Activated naive CD4-positive, alpha-beta T cell treated with anti-CD3 and anti-CD28 coated beads, Interleukin-2, amount 10 ng/mL, durations not matched to agents 7 days and 5 days (primary cell): ENCODE data around the gene GFER.
"Not testable (repeated sequence)": the region's sequence is repeated elsewhere in the genome, so short reads cannot be mapped to it uniquely, and the experiment has no call there.

ENCODE experiments used
- CTCF ChIA-PET: fragments of 350-600 bp; sonication (Branson Sonifier 250); formaldehyde crosslinking; loops from one replicate; lab custom pipeline; 2021; ENCODE audit warnings: antibody characterized with exemption; lab: Charles Lee
- DNase-seq: peaks from one replicate; pipeline ENCODE4 v3.0.0-alpha.2; 2020
- H3K27ac Mint-ChIP-seq: one replicate; pipeline ENCODE4 v1.8.0; 2021; ENCODE audit warnings: mild to moderate bottlenecking, moderate library complexity, mixed read lengths
- H3K27me3 Mint-ChIP-seq: one replicate; pipeline ENCODE4 v1.8.0; 2021; ENCODE audit warnings: mild to moderate bottlenecking, mixed read lengths
- H3K36me3 Mint-ChIP-seq: one replicate; pipeline ENCODE4 v1.8.0; 2021; ENCODE audit warnings: mixed read lengths
- H3K4me1 Mint-ChIP-seq: one replicate; pipeline ENCODE4 v1.8.0; 2021; ENCODE audit warnings: mixed read lengths
- H3K4me3 Mint-ChIP-seq: one replicate; pipeline ENCODE4 v1.8.0; 2021; ENCODE audit warnings: mild to moderate bottlenecking, moderate library complexity, mixed read lengths
- H3K9me3 Mint-ChIP-seq: one replicate; pipeline ENCODE4 v1.8.0; 2021; ENCODE audit warnings: mixed read lengths

GFER gene

DNA sequence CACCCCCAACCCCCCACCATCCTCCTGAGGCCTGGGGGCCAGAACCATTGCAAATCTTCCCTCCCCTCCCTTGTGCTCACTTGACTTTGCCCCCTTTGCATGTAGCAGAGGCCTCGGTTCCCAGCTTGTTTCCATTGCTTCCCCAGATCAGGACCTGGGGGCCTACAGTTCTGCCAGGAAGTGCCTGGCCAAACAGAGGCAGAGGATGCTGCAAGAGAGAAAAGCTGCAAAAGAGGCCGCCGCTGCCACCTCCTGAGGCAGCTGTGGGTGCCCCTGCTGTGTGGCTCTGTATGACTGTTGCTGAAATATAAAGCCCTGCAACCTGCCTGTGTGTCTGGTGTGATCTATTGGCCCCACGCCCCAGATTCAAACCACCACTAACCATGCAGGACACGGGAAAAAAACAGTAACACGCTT is 22.3 kb upstream of the GFER start:
- no peaks in the 10 kb centered on the region for H3K9me3 Mint-ChIP-seq
- H3K4me3 Mint-ChIP-seq: peak overlapping the region; percentile 46
- no peak for DNase-seq

DNA sequence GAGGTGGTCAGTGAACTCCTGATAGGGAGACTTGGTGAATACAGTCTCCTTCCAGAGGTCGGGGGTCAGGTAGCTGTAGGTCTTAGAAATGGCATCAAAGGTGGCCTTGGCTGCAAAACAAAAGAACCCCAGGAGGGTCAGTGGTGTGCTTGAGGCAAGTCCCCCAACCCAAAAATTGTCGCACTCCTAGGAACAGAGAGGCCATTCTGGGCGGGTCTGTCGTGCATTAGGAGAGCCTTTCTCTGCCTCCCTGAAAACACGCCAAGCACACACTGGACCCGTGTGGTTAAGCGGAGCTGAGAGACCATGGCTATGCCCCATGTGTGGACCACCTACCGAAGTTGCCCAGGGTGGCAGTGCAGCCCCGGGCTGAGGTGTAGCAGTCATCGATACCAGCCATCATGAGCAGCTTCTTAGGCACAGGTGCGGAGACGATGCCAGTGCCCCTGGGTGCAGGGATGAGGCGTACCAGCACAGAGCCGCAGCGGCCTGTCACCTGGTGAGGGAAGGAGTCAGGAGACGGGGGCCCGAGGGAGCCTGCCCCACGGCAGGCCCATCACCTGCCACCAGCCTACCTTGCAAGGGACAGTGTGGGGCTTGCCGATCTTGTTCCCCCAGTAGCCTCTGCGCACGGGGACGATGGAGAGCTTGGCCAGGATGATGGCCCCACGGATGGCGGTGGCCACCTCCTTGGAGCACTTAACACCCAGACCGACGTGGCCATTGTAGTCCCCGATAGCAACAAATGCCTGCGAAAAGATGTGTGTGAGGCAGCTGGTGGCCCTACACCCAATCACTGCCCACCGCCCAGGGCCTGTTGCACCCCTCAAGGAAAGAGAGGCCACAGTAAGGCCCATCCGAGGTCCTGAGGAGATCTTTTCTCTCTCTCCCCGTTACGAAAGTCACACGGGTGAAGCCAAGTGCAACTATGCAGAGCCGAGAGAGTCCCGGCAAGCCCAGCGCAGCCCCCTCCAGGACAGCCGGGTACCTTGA is 21.5 kb upstream of the GFER start:
- DNase-seq, H3K27me3 Mint-ChIP-seq, H3K9me3 Mint-ChIP-seq, CTCF ChIA-PET: not testable (repeated sequence)
- H3K4me3 Mint-ChIP-seq: peak overlapping the region; percentile 92
- peak overlapping the region; percentile 94 for H3K27ac Mint-ChIP-seq
- peaks cover 51% of the 10 kb centered on the region for H3K4me1 Mint-ChIP-seq
- H3K36me3 Mint-ChIP-seq: peaks cover 32% of the 10 kb centered on the region

More for the DNA sequence above, 22.3 kb upstream of the GFER start:
- CTCF ChIA-PET: no interaction called here
- peaks cover 50% of the 10 kb centered on the region for H3K4me1 Mint-ChIP-seq
- H3K27ac Mint-ChIP-seq: peak overlapping the region; percentile 94
- H3K36me3 Mint-ChIP-seq: peaks cover 32% of the 10 kb centered on the region
- peaks cover 5% of the 10 kb centered on the region for H3K27me3 Mint-ChIP-seq

DNA sequence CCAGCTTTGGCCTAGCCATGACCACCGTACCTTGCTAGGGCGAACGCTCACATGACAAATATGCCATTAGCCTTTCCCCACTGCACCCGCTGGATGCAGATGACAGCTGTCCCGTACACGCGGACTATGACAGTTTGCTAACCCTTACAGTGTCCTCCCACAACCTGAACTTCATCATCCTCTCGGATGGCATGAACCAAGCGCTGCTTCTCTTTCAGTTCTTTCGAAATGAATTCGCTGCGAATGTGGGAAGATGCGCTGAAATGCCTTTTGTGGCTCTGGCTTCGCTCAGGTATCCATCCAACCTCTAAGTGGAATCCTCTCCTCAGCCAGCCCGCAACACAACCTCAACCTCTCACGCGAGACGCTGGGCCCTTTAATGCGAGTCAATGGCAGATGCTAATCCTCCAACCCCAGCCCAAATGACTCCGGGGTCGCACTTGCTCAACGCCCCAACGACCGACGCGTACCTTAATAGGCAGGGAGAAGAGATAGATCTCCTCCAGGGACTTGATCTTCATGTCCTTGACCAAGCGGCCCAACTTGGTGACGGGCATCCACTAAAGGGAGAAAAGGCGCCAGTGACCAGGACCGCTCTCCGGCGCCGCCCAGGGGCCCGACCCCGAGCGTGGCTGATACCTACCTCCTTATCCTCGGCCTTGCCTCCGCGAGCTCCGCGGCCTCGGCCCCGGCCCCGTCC is 20.0 kb upstream of the GFER start:
- H3K27ac Mint-ChIP-seq: peak overlapping the region; percentile 93
- peaks cover 32% of the 10 kb centered on the region for H3K36me3 Mint-ChIP-seq
- peaks cover 52% of the 10 kb centered on the region for H3K4me1 Mint-ChIP-seq
- H3K27me3 Mint-ChIP-seq: no peaks in the 10 kb centered on the region
- DNase-seq: peak; percentile 53
- H3K9me3 Mint-ChIP-seq: no peaks in the 10 kb centered on the region
- CTCF ChIA-PET: interaction anchor here (1.2 to 1.5 kb wide), 2 partner anchors 22 to 40 kb away, joined by 3 to 4 read pairs; no protein-coding TSS in a partner anchor
- H3K4me3 Mint-ChIP-seq: peak overlapping the region; percentile 92

DNA sequence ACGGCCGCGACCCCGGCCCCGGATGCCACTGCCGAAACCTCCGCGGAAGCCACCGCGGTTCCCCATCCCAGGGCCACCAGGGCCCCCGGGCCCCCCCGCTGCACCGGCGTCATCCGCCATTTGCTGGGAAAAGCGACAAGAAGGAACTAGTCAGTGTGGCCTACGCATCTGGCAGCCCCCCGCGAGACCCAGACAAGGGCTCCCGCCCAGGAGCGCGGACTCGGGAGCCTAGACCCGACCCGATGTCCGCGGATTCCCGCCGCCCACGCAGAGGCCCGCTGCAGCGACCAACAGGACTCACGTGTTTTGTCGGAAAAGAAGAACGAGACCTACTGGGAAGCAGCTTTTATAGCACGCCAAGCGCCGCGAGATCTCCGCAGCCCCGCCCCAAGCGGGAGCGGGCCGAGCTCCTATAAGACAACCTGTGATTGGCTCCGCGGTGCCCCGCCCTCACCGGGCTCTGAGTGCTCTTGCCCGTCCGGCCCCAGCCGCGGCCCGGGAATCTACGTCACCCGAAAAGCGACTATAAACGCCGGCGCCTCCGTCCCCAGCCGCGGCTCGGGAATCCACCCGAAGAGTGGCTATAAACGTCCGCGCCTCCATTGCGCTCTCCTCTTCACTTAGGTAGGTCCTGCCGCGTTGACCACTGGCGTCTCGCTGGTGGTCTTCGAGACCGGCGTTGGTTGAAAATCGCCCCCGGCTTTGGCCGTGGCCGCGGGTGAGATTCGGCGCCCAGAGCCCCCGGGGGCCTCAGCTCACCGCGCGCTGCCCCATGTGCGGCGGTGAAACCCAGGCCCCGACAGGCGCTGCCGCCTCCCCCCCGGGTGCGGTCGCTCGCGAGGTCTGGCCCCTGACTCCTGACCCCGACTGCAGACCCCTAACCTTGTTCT is 19.2 kb upstream of the GFER start, which contains the start of gene RPS2:
RPS2 (minus strand) TSS at position 321 of the 890 bp plus-strand sequence; CDS start at position 120, 201 bp downstream.
- H3K27ac Mint-ChIP-seq: peak within 1 kb of the TSS; percentile 96
- H3K27me3 Mint-ChIP-seq: no peaks in the 10 kb centered on the region
- CTCF ChIA-PET: interaction anchor here (1.2 to 1.5 kb wide), 2 partner anchors 23 to 39 kb away, joined by 3 to 4 read pairs; no protein-coding TSS in a partner anchor
- no peaks in the 10 kb centered on the region for H3K9me3 Mint-ChIP-seq
- peaks cover 49% of the 10 kb centered on the region for H3K4me1 Mint-ChIP-seq
- peak; percentile 99 for DNase-seq
- peak within 1 kb of the TSS; percentile 92 for H3K4me3 Mint-ChIP-seq
- peaks cover 32% of the 10 kb centered on the region for H3K36me3 Mint-ChIP-seq

DNA sequence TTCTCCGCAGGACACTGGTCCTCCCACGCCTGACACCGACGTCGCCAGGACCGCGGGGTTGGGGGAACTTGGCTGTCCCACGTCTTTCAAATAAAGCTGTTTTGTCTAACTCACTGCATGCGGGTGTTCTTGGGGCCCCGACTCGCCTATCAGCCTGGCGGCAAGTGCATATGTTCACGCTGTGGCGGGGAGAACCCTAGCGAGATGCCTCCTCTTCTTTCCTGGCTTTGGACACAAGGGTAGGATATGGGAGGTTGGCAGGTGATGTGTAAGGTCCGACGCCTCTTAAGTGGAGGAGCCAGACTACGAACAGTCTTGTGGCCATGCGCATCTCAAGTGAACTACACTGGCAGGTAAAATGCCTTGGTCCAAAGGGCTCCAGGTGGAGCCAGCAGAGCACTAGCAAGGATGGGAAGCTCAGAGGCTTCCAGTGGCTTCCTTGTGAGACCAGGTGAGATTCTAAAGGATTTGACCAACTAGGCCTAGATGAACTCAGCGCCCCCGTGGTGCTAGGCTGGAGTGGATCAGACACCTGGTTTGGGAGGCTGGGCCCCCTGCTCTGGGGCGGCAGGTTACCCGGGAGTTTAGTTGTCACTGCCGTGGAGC is 18.5 kb upstream of the GFER start:
- DNase-seq: no peak
- Mint-ChIP-seq H3K27me3 (no peaks in the 10 kb centered on the region), H3K36me3 (peaks cover 32% of the 10 kb centered on the region), H3K4me1 (peaks cover 48% of the 10 kb centered on the region), H3K27ac (peak overlapping the region; percentile 96), H3K4me3 (peak overlapping the region; percentile 92), H3K9me3 (no peaks in the 10 kb centered on the region)
- CTCF ChIA-PET: interaction anchor here (0.5 to 1.5 kb wide), 2 partner anchors 39 to 1159 kb away, joined by 3 to 4 read pairs; no protein-coding TSS in a partner anchor

DNA sequence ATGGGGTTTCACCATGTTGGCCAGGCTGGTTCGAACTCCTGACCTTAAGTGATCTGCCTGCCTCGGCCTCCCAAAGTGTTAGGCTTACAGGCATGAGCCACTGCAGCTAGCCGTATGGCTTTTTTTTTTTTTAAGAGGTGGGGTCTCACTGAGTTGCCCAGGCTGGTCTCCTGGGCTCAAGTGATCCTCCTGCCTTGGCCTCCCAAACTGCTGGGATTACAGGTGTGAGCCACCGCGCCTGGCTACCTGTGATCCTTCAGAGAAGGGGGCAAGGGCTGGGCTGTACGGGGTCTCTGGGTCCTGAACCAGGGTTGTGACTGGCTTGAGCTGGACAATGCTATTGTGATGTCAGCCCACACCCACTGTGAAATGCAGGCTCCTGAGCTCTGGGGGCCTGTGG is 17.5 kb upstream of the GFER start, which contains the start of gene RNF151:
RNF151 (plus strand) TSS at position 397 of the 400 bp plus-strand sequence. CDS start 26 bp downstream, outside the sequence.
- H3K36me3 Mint-ChIP-seq: peaks cover 27% of the 10 kb centered on the region
- no peaks in the 10 kb centered on the region for H3K27me3 Mint-ChIP-seq
- DNase-seq: no peak
- H3K27ac Mint-ChIP-seq: peak within 1 kb of the TSS; percentile 96
- H3K4me1 Mint-ChIP-seq: peaks cover 49% of the 10 kb centered on the region
- peak within 1 kb of the TSS; percentile 92 for H3K4me3 Mint-ChIP-seq
- H3K9me3 Mint-ChIP-seq: no peaks in the 10 kb centered on the region
- CTCF ChIA-PET: no interaction called here

DNA sequence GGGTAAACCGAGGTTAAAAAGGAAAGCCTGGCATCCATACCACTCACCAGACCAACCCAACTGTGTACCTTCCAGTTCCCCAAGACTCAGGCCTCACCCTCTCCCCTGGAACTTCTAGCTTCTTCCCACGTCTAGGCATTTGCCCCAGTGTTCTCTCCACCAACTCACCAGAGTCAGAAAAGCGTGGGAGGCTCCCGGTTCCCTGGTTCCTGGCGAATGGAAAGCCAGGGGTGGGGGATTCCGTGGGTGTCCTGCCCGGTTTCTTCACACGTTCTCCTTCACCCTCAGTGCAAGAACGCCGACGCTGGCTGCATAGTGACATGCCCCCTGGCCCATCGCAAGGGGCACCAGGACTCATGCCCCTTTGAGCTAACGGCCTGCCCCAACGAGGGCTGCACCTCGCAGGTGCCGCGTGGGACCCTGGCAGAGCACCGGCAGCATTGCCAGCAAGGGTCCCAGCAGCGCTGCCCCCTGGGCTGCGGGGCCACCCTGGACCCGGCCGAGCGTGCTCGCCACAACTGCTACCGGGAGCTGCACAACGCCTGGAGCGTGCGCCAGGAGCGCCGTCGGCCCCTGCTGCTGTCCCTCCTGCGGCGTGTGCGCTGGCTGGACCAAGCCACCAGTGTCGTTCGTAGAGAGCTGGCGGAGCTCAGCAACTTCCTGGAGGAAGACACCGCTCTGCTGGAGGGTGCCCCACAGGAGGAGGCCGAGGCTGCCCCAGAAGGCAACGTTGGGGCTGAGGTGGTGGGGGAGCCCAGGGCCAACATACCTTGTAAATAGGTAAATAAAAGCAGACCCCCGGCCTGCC is 15.6 kb upstream of the GFER start:
- CTCF ChIA-PET: no interaction called here
- DNase-seq: no peak
- Mint-ChIP-seq H3K27ac (peak overlapping the region; percentile 4), H3K36me3 (peaks cover 16% of the 10 kb centered on the region), H3K27me3 (no peaks in the 10 kb centered on the region), H3K4me1 (peaks cover 47% of the 10 kb centered on the region), H3K9me3 (no peaks in the 10 kb centered on the region), H3K4me3 (no peak overlapping the region)

DNA sequence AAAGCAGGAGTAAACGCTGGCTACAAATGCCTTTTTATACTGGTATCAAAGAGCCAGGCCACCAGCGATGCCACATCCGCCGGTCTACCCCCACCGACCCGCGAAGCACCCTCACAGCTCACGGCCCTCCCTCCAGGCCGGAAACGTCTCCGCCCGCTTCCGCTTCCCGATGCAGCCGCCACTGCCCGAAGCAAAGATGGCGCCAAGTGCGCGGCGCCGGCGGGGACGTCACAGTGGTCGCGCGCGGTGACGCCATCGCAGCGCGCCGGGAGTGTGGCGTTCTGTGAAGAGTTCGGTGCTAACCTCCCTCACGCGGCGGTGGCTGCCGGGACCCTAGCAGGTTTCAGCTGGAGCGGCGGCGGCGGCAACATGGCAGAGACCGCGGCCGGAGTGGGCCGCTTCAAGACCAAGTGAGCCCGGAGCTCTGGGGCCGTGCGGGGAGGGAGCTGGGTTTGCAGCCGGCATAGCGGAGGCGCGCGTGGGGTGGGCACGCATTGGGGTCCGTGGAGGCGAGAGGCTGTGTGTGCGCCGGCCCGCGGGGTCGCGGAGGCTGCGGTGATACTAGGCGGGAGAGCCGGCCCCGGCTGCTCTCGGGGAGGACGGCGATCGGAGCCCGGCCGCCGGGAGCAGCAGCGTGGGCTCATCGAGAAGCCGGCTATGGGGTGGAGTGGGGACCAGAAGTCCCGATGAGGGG is 12.1 kb upstream of the GFER start, which contains the start of gene TBL3:
TBL3 (plus strand) TSS at position 258 of the 694 bp plus-strand sequence; CDS start at position 370, 112 bp downstream.
- CTCF ChIA-PET: interaction anchor here (1.0 to 1.4 kb wide), 3 partner anchors 11 to 13 kb away, joined by 3 to 5 read pairs (median 4); partner anchors contain the start of genes GFER and NDUFB10
- peak; percentile 97 for DNase-seq
- H3K27ac Mint-ChIP-seq: peak within 1 kb of the TSS; percentile 100
- H3K4me3 Mint-ChIP-seq: peak within 1 kb of the TSS; percentile 83
- H3K9me3 Mint-ChIP-seq: no peaks in the 10 kb centered on the region
- peaks cover 41% of the 10 kb centered on the region for H3K4me1 Mint-ChIP-seq
- H3K27me3 Mint-ChIP-seq: no peaks in the 10 kb centered on the region
- H3K36me3 Mint-ChIP-seq: peaks cover 14% of the 10 kb centered on the region

DNA sequence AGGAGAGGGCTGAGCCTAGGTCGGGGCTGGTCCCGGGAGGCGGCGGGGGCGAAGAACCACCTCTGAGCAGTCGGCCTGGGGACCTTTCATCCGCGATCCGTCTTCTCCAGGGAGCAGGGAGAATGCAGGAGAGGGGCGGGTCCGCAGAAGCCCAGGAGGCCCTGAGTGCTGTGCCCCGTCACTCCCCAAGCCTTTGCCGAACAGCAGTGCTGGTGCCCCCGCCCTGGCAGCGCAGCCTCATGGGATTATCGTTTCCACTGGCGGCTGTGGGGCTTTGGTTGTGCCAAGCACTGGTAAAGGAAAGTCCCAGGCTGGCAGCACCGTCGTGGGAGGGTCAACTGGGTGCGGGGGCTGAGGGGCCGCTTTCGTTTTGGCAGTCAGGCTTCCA is 11.5 kb upstream of the GFER start:
- peak overlapping the region; percentile 100 for H3K27ac Mint-ChIP-seq
- CTCF ChIA-PET: interaction anchor here (1.4 kb wide), 1 partner anchor 12 kb away, joined by 5 read pairs; the partner anchor contains the start of gene GFER
- DNase-seq: peak; percentile 45
- peak overlapping the region; percentile 83 for H3K4me3 Mint-ChIP-seq
- peaks cover 2% of the 10 kb centered on the region for H3K27me3 Mint-ChIP-seq
- H3K36me3 Mint-ChIP-seq: peaks cover 15% of the 10 kb centered on the region
- H3K9me3 Mint-ChIP-seq: no peaks in the 10 kb centered on the region
- H3K4me1 Mint-ChIP-seq: peaks cover 40% of the 10 kb centered on the region

DNA sequence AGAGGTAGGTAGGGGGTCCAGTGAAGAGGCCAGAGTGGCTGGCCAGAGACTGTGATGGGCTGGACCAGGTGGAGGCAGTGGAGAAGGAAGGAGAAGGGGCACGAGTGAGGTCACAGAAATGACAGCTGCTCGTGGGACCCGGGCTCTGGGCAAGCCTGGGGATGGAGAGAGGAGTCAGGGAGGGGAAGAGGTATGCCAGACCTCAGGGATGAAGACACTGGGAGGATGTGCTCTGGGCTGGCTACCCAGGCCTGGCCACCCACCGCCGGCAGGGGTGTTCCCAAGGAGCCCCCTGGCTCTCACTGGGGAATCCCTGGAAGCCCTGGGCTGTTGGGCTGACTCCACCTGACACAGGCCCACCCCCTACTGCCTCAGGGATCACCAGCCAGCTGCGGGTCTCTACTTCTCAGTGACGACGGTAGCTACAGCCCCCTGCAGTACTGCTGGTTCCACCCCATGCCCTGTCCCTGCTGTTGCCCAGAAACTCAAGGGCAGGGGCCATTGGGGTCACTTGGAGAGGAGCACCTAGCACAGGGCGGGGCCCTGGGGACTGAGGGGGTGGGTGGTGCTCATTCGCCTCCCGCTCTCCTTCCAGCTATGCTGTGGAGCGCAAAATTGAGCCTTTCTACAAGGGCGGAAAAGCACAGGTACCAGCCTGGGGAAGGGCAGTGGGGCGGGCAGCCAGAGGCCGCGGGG is 10.4 kb upstream of the GFER start:
- DNase-seq: no peak
- Mint-ChIP-seq H3K4me1 (peaks cover 37% of the 10 kb centered on the region), H3K4me3 (peak overlapping the region; percentile 38), H3K27me3 (peaks cover 7% of the 10 kb centered on the region), H3K9me3 (no peaks in the 10 kb centered on the region), H3K27ac (no peak overlapping the region), H3K36me3 (peaks cover 17% of the 10 kb centered on the region)
- CTCF ChIA-PET: no interaction called here
